PC-3 (cell line): ENCODE results near the gene GPATCH3. TPM values are rescaled to one million over a fixed set of nuclear protein-coding genes. Genes with fewer than 3 reads are reported as not detected.

Experiments used
- ATAC-seq: fragments of 200-7000 bp; cut with Tn5 transposase; 2 replicates; pipeline ENCODE4 v1.9.1; 2020; ENCODE audit warnings: mild to moderate bottlenecking, moderate library complexity
- BruUV-seq: library from RNA; stranded (reverse); fragments of 400-500 nt; replicated peaks from 2 replicates; lab custom pipeline; 2021; lab: Mats Ljungman, UMichigan
- CTCF ChIA-PET: fragments of 300-600 bp; sonication (Branson Sonifier 250); formaldehyde crosslinking; loops from one replicate; lab custom pipeline; 2022; ENCODE audit warnings: antibody characterized with exemption; lab: Charles Lee
- POLR2A ChIA-PET: fragments of 300-600 bp; sonication (Branson Sonifier 250); formaldehyde crosslinking; loops from one replicate; lab custom pipeline; 2022; ENCODE audit warnings: antibody characterized with exemption; ENCODE audit not compliant: unreplicated experiment; lab: Charles Lee
- DNase-seq: peaks from one replicate; pipeline ENCODE4 v3.0.0-alpha.2; 2015
- H2AFZ ChIP-seq: fragments of 300-600 bp; sonication (generic); 2 replicates; pipeline ENCODE4 v1.6.0; 2016; ENCODE audit warnings: antibody characterized with exemption, low read length
- H3F3A ChIP-seq: fragments of 300-600 bp; sonication (generic); one replicate; pipeline ENCODE4 v1.6.0; 2017; ENCODE audit warnings: antibody characterized with exemption, low read length, control low read depth, mild to moderate bottlenecking; ENCODE audit not compliant: unreplicated experiment
- H3K27ac ChIP-seq: fragments of 300-600 bp; sonication (generic); 2 replicates; pipeline ENCODE4 v1.5.1; 2016; ENCODE audit warnings: mild to moderate bottlenecking, low read length
- H3K27me3 ChIP-seq: fragments of 300-600 bp; sonication (generic); 2 replicates; pipeline ENCODE4 v1.6.1; 2016; ENCODE audit warnings: low read length, mixed read lengths
- H3K36me3 ChIP-seq: fragments of 300-600 bp; sonication (generic); 2 replicates; pipeline ENCODE4 v1.6.1; 2016; ENCODE audit warnings: low read depth, mixed run types, low read length, mixed read lengths
- H3K4me1 ChIP-seq: fragments of 300-600 bp; sonication (generic); 2 replicates; pipeline ENCODE4 v1.5.1; 2016; ENCODE audit warnings: low read length; ENCODE audit not compliant: insufficient read depth
- H3K4me2 ChIP-seq: fragments of 300-600 bp; sonication (generic); 2 replicates; pipeline ENCODE4 v1.6.0; 2016; ENCODE audit warnings: low read length
- H3K4me3 ChIP-seq: fragments of 300-600 bp; sonication (generic); 2 replicates; pipeline ENCODE4 v1.5.1; 2016; ENCODE audit warnings: mild to moderate bottlenecking, low read length, mixed read lengths
- H3K79me2 ChIP-seq: fragments of 300-600 bp; sonication (generic); 2 replicates; pipeline ENCODE4 v1.6.1; 2017; ENCODE audit warnings: low read length, mixed read lengths
- H3K9ac ChIP-seq: fragments of 300-600 bp; sonication (generic); 2 replicates; pipeline ENCODE4 v1.6.0; 2016; ENCODE audit warnings: mild to moderate bottlenecking, low read length
- H3K9me2 ChIP-seq: fragments of 300-600 bp; sonication (generic); replicated peaks from 2 replicates; pipeline ENCODE4 v1.6.1; 2016; ENCODE audit warnings: mixed run types, low read length, mixed read lengths
- H3K9me3 ChIP-seq: fragments of 300-600 bp; sonication (generic); 2 replicates; pipeline ENCODE4 v1.6.1; 2016; ENCODE audit warnings: low read length, mixed read lengths
- H4K20me1 ChIP-seq: fragments of 300-600 bp; sonication (generic); 2 replicates; pipeline ENCODE4 v1.6.1; 2016; ENCODE audit warnings: low read length, mixed read lengths
- CTCF ChIP-seq: fragments of 300-600 bp; sonication (generic); conservative IDR thresholded peaks from 2 replicates; pipeline ENCODE4 v1.5.1; 2017; ENCODE audit warnings: antibody characterized with exemption, low read depth, mild to moderate bottlenecking, low read length
- EZH2 ChIP-seq: fragments of 300-600 bp; sonication (generic); IDR thresholded peaks from one replicate; pipeline ENCODE4 v1.6.1; 2017; ENCODE audit warnings: antibody characterized with exemption, mild to moderate bottlenecking, low read length; ENCODE audit not compliant: unreplicated experiment
- EZH2phosphoT487 ChIP-seq: fragments of 300-600 bp; sonication (generic); IDR thresholded peaks from 2 replicates; pipeline ENCODE4 v1.6.1; 2018; ENCODE audit warnings: mild to moderate bottlenecking, antibody characterized with exemption, low read length, borderline replicate concordance
- intact Hi-C: fragments of 100-400 bp; cut with micrococcal nuclease; formaldehyde crosslinking; loops from 2 replicates; pipeline ENCODE4 v1.9.0; 2023
- total RNA-seq: library from RNA; depleted of rRNA; stranded (reverse); fragments of >200 nt; gene quantifications from 2 replicates; pipeline ENCODE4 v1.2.3, GENCODE V29; 2014

Gene GPATCH3
- total RNA-seq, 1 experiment from 2014 or later: 18.8 TPM

- peak overlapping the region; percentile 89 for H3K27ac ChIP-seq
- H3F3A ChIP-seq: peaks cover 8% of the 10 kb centered on the region
- no peaks in the 10 kb centered on the region for H3K9me2 ChIP-seq
- peak overlapping the region; percentile 44 for H3K4me2 ChIP-seq
- DNase-seq: peak; percentile 99
- no peak overlapping the region for H2AFZ ChIP-seq
- intact Hi-C loops: loop anchor here (1.0 kb wide), 2 partner anchors 9 to 25 kb away; no protein-coding TSS in a partner anchor
- no peak overlapping the region for H3K4me3 ChIP-seq
- ChIA-PET POLR2A (no interaction called here), CTCF (no interaction called here)
- no peaks in the 10 kb centered on the region for H4K20me1 ChIP-seq
- TF ChIP-seq EZH2phosphoT487 (no peak), CTCF (peak; percentile 91), EZH2 (no peak)
- peak overlapping the region; percentile 48 for H3K9ac ChIP-seq
- ATAC-seq: peak; percentile 87
- no peaks in the 10 kb centered on the region for H3K9me3 ChIP-seq
- no peaks in the 10 kb centered on the region for H3K27me3 ChIP-seq
- H3K36me3 ChIP-seq: peaks cover 41% of the 10 kb centered on the region
- H3K79me2 ChIP-seq: no peaks in the 10 kb centered on the region
- peaks cover 57% of the 10 kb centered on the region for H3K4me1 ChIP-seq
- no TSS peak for BruUV-seq
Measured at GRCh38 chr1:26853156-26853555, 47.1 kb downstream of the GPATCH3 start.

DNA sequence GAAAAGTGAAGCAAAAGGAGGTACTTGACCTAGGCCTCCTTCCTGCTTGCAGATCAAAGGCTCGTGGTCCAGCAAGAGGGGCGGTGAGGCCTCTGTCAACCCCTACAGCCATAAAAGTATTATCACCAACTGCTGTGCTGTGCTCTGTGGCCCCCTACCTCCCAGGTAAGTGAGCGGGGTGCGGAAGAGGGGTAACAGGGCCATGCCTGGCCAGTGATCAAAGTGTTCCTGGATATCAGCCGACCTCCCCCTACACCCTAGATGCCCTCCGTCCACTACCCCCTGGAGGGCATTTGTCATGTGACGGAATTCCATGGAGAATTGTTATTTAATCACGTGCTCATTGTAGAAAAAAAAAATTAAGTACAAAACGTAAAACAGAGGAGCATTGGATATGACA lies 47.6 kb downstream of the GPATCH3 start:
- H3K4me3 ChIP-seq: no peak overlapping the region
- no peak overlapping the region for H2AFZ ChIP-seq
- H3K27me3 ChIP-seq: no peaks in the 10 kb centered on the region
- no peaks in the 10 kb centered on the region for H4K20me1 ChIP-seq
- H3K4me2 ChIP-seq: no peak overlapping the region
- no peaks in the 10 kb centered on the region for H3K9me2 ChIP-seq
- no peaks in the 10 kb centered on the region for H3K9me3 ChIP-seq
- CTCF ChIA-PET: no interaction called here
- intact Hi-C loops: loop anchor here (1.0 kb wide), 2 partner anchors 10 to 26 kb away; no protein-coding TSS in a partner anchor
- DNase-seq (no peak), ATAC-seq (no peak)
- peak overlapping the region; percentile 52 for H3K27ac ChIP-seq
- H3K79me2 ChIP-seq: no peaks in the 10 kb centered on the region; the same call in 1 of the 2 replicates
- H3K36me3 ChIP-seq: peaks cover 41% of the 10 kb centered on the region
- peaks cover 57% of the 10 kb centered on the region for H3K4me1 ChIP-seq
- H3K9ac ChIP-seq: no peak overlapping the region
- TF ChIP-seq EZH2 (no peak), CTCF (no peak), EZH2phosphoT487 (no peak)
- H3F3A ChIP-seq: peaks cover 8% of the 10 kb centered on the region
- BruUV-seq: no TSS peak
- POLR2A ChIA-PET: no interaction called here

GRCh38 chr1:26851106-26851684 lies 49.1 kb downstream of the GPATCH3 start:
- Histone ChIP-seq H3K4me2 (no peak overlapping the region), H3K4me1 (peaks cover 57% of the 10 kb centered on the region), H4K20me1 (no peaks in the 10 kb centered on the region), H3K9me3 (no peaks in the 10 kb centered on the region), H3K27me3 (no peaks in the 10 kb centered on the region), H3K4me3 (no peak overlapping the region), H3K36me3 (peaks cover 41% of the 10 kb centered on the region), H3F3A (peaks cover 8% of the 10 kb centered on the region), H3K27ac (peak overlapping the region; percentile 95; the same call in 1 of the 2 replicates), H3K9ac (no peak overlapping the region), H3K79me2 (peaks cover 4% of the 10 kb centered on the region; the same call in 1 of the 2 replicates), H3K9me2 (no peaks in the 10 kb centered on the region), H2AFZ (no peak overlapping the region)
- intact Hi-C loops: no loop called here
- ATAC-seq (no peak), DNase-seq (no peak)
- ChIA-PET POLR2A (no interaction called here), CTCF (no interaction called here)
- TF ChIP-seq EZH2 (no peak), EZH2phosphoT487 (no peak), CTCF (peak; percentile 44)
- no TSS peak for BruUV-seq
